Stimulated activated naive CD8-positive, alpha-beta T cell treated with anti-CD3 and anti-CD28 coated beads, Interleukin-15, Interleukin-2, amounts not matched to agents 100 U/mL and 50 U/mL, for 24 hours (primary cell): Measurements from ENCODE around the gene TBC1D22B.
A peak's percentile ranks its signal among the peaks of the same experiment; 100 is the strongest.

Source experiments
- ATAC-seq: fragments of 150-1000 bp; cut with Tn5 transposase; one replicate; pipeline ENCODE4 v1.10.0; 2021
- DNase-seq: peaks from one replicate; pipeline ENCODE4 v3.0.0; 2021

TBC1D22B gene

DNA sequence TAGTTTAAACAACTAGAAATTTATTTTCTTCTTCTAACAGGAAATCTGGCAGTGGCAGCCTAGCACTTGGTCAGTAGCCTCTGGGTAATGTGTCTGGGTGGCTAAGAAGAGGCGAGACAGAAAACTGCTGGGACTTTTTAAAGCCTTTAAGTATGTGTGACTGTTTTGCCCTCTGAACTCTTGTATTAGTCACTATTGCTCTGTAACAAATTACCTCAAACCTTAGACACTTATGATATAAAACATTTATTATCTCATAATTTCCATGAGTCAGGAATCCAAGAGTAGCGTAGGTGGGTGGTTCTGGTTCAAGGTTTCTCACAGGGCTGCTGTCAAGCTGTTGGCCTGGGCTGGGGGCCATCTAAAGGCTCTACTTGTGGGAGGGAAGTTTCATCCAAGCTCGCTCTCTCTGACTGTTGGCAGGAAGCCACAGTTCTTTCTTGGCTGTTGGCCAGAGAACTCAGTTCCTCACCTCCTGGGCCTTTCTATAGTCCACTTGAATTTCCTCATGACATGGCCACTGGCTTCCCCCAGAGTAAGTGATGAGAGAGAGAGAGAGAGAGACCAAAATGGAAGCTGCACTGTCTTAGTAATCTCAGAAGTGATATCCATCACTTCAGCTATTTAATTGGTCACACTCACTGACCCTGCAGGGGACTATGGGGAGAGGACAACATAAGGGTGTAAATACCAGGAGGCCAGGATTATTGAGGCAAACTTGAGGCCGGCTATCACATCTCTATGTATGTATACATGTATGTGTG is 17.4 kb upstream of the TBC1D22B start:
- DNase-seq = peak; percentile 83
- peak; percentile 97 for ATAC-seq

DNA sequence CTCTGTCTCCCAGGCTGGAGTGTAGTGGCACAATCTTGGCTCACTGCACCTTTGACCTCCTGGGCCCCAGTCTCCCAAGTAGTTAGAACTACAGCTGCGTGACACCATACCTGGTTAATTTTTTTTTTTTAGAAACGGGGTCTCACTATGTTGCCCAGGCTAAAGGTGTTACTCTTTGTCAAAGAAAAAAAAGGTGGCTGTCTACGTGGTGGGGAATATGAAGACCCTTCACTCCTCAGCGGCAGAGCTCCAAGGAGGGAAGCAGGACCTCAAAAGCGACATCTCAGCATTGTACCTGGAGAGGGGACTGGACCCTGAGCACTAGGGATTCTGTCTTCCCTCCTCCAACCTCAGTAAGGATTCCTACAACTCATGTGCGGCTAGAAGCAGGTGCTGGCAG is 16.4 kb upstream of the TBC1D22B start:
- ATAC-seq (no peak), DNase-seq (no peak)

DNA sequence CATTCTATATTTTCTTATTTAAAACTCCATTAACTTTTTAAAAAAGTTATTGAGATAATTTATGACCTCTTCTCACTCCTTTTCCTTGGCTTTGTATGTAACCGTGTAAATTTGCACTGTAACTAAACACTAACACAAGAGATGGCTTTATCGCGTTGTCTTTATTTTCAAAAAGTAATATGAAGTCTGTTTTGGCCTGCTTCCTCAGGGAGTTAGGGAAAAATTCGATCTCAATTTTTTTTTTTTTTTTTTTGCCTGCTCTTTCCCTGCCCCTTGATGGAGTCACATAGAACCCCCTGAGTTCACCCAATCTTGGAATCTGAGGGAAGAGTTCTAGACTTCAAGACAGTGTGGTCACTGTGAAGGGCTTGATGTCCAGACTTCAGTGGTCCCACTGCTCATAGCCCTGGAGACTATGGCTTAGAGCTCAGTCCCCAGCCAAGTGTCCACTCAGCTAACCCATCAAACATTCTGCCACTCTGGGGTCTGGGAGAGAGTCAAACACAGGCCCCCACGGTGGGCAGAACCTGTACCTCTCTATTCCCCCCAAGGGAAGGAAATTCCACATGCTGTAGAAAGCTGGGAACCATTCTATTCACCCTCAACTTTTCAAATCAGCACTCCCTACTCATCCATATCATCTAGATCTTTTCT is 15.7 kb upstream of the TBC1D22B start:
- DNase-seq (no peak), ATAC-seq (no peak)

DNA sequence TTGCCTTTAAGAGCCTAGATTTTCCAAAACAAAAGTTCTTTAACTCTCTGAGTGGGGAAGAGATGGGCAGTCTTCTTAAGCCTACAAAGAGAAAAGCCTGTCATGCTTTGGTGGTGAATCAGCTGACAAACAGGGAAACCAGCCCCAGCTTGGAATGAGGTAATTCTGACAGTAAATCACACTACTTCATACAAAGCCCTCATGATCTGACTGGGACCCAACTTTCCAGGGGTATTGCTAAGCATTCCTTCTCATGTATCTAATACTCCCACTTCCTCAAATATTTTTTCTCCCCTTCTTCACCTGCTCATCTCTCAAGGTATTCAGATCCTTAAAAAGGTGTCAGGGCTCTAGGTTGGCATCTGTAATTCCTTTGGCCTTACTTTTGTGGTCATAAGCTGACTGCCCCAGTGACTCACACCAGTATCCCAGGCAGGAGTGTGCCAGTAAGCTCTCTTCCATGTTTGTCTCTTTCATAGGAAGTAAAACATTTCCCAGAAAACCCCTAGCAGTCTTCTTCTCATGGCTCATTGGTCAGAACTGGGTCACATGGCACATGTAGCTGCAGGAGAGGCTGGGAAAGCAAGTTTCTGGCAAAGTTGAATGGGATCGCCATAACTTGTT is 15.0 kb upstream of the TBC1D22B start:
- DNase-seq (no peak), ATAC-seq (no peak)

DNA sequence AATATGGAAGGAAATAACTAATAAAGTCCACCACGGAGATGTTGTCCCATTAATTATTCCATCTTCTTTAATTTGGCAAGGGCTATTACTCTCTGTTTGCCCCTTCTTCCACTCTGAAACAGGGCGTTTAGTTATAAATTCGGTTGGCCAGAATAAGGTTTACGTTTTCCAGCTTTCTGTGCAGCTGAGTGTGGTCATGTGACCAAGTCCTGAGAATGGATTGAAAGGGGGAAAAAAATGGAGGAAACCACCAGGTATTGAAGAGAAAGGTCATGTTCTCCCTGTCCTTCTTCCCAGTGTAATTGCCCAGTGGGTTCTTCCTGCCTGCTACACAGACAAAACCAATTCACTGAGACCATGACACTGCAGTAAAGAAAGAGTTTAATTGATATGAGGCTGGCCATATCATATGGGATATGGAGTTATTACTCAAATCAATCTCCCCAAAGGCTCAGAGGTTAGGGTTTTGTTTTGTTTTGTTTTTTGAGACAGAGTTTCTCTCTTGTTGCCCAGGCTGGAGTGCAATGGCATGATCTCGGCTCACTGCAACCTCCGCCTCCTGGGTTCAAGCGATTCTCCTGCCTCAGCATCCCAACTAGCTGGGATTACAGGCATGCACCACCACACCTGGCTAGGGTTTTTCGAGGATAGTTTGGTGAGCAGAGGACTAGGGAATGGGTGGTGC is 14.3 kb upstream of the TBC1D22B start:
- no peak for DNase-seq
- no peak for ATAC-seq

DNA sequence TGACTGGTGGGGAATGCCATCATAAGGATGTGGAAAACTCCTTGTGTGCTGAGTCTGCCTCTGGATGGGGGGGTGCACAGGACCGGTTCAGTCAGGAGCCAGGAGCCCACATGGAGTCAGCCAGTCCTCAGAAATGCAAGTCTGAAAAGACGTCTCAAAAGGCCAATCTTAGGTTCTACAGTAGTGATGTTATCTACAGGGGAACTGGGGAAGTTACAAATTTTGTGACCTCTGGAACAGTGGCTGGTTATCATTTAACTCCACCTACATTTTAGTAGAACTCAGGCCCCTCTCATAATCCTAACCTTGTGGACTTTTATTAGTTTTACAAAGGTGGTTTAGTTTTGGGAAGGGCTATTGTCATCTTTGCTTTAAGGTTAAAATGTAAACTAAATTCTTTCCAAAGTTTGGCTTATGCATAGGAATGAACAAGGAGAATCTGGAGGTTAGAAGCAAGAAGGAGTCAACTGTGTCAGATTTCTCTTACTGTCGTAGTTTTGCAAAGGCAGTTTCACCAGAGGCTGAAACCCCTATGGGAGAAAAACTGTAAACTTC is 13.7 kb upstream of the TBC1D22B start:
- ATAC-seq (no peak), DNase-seq (no peak)

DNA sequence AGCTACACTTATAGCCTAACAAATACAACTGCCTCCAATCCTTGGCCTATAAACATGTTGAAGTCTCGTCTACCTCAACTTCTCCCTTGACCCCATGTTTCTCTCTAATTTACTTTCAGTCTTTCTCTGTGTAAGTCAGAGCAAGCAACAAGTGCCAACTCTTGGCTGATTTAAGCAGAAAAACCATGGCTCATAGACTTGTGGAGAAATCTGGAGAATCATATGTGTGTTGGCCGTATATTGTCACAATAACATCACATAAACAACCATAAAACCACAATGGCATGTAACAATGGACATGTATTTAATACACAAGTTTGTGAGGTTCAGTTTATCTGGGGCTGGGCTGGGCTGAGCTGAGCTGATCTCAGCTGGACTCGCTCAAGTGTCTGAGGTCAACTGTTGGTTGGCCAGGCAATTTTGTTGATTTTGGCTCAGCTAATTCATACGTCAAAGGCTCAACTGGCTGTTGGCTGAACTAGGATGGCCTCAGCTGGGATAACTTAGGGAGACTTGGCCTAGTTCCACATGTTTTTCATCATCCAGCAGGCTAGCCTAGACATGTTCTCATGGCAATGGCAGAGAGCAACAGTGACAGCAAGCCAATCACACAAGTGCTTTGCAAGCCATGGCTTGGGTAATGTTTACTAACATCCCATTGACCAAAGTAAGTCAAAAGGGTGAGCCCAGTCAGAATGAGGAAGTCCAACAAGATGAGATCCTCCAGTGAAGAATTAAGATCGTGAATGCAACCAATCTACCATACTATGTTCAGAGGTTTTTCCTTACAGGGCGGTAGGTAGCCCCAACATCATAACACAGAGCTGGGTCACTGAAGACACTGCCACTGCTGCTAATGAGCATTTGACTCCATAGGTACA is 12.9 kb upstream of the TBC1D22B start:
- DNase-seq (no peak), ATAC-seq (no peak)

DNA sequence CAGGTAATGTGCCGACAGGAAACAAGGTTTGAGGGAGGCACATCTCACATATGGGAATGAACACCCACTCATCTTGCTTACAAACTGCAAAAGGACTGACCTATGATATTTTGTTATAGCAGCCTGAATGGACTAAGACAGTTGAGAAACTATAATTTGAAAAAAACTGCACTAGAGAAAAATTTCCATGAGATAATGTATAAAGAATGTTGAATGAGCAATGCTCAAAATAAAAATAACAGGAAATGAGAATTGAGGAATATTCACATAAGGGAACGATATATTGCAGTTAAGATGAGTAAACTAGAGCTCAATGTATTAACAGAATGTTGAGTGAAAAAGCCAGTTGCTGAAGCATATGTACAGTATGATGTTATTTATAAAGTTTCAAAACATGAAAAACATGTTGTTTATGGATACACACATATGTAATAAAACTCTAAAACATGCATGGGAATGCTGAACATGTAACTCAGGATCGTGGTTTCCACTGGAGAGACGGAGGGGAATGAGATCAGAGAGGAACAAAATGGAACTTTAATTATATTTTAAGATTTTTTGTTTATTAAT is 6.3 kb upstream of the TBC1D22B start:
- DNase-seq (no peak), ATAC-seq (no peak)

DNA sequence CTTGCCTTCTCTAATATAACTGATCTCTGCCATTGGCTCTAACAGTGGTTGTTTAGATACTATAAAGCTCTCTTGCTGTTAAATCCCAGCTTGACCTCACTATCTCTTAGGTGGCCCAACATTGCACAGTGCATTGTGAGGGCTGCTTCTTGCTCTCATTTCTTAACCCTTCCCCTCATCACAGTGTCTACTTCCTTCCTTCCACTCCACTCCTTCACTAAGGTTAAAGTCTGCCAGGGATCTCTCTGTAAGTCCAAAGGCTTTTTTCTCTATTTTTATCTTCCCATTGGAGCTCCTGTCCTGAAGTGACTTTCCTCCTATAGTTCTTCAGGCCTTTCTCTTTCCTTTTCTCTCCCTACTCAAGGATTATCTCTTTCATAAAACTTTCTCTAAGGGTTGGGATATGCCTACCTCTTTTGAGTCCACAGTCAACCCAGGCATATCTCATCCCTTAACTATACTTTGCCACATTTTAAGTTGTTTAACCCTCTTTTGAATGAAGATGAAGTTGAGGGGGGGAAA is 4.0 kb upstream of the TBC1D22B start:
- no peak for DNase-seq
- no peak for ATAC-seq

DNA sequence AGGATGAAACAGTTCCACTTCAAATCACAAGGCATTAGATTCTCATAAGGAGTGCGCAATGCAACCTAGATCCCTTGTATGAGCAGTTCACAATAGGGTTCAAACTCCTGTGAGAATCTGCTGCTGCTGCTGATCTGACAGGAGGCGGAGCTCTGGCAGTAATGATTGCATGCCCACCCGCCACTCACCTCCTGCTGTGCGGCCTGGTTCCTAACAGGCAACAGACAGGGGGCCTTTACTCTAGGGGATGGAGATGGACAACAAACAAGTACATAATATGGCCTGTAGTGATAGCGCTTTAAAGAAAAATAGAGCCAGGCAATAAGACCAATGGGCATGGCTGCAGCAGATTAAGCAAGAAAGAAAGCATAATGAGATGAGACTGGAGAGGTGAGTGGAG is 2.7 kb upstream of the TBC1D22B start:
- ATAC-seq = no peak
- no peak for DNase-seq

DNA sequence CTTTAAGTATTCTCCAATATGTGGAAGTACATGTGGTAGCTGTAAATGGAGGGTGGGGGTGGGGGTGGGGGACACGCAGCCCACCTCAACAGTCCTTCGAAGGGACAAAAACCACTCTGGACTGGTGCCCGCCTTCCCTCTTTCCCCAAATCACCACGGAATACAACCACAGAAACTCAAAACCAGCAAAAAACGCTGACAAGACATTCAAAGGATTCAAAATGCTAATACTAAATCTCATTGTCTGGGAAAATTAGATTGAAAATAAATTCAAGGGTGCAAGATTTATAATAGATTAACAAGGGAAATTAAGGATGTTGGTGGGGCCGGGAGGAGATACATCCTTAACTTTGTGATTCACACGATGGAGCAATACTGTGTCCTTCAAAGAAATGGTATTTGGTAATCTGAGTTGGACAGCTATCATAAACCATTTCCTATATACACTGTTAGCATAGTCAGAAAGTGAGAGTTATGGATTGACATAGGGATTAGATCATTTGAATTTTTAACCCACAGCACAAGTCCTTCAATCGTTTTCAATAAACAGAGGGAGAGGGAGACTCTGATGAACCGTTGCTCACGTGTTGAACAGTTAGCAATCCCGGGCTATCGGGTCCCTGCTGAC is 766 bp upstream of the TBC1D22B start:
- DNase-seq = no peak
- no peak for ATAC-seq

DNA sequence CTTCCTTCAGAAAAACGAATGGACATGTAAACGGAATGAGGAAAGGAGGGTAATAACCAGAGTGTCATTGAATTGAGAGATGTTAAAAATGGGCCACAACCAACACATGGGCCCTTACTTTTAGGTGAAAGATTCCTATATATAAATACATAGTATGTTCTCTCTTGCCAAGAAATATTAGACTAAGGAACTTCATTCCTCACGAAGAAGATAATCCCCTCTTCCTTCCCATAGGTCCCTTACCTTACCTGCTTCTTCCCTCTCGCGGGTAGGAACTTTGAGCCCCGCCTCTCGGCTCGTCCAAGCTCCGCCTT is 295 bp upstream of the TBC1D22B start:
- ATAC-seq (no peak), DNase-seq (no peak)

DNA sequence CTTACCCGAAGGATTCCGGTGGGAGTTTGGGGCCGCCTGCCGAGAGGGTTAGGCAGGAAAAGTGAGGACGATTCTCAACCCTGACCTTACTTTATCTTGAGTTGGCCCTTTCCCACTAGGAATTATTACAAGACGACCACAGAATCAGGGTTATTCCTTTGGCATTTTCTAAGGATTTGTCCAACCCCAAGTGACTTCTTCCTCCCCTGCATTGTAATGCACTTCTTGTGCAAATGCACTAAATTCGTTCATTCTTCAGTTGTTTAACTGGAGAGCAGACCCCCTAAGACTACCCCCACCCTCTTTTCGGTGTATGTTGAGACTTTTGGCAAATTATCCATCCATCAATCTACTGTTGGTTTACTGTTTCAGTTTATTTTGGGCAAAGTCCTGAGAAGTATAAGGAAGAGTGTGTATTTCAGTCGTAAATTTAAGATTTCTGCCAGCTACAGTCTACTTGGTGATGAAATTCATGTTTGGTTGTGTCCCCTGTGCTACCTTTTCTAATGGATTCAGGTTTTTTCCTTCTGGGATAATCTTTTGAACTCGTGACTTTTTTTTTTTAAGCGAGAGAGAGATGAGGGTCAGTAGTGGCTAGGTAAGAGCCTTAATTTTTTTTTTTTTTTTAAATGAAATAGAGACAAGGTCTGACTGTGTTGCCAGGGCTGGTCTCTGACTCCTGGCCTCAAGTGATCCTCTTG is 983 bp downstream of the TBC1D22B start:
- ATAC-seq = no peak
- no peak for DNase-seq

DNA sequence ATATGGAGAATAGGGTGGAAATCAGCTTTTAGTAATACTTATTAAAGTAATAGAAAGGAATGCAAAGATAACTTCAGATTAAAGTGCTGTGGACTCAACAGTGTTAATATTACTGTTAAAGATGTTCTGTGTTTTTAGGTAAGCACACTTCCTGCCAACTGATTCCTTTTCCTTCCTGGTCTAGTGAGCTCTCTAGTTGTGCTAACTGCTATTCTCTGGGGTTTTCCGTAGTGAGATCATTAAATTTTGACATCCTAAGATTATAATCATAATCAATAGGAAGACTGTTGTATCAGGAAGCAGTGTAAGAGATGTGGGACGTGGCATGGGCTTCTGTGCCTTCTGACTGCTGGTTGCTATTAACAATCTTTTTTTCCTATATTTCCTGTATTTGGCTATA is 1.6 kb downstream of the TBC1D22B start:
- ATAC-seq (no peak), DNase-seq (no peak)

DNA sequence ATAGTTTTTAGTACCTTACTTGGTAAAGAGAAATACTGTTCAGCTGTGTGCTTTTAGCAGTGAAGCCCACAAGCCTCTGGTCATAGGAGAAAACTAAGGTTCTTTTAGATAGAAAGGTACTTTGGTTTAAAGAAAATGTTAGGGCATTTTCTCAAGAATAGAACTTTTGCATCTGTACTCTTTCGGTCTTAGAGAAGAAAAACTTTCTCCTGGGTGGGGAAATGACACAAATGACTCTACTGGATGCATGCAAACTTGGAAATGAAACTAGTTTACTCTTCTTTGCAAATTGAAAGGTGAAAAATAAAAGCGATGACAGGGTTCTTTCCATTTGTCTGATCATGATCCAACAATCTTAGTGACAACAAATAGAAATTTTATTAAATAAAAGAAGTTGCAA is 2.5 kb downstream of the TBC1D22B start:
- no peak for ATAC-seq
- DNase-seq = no peak

DNA sequence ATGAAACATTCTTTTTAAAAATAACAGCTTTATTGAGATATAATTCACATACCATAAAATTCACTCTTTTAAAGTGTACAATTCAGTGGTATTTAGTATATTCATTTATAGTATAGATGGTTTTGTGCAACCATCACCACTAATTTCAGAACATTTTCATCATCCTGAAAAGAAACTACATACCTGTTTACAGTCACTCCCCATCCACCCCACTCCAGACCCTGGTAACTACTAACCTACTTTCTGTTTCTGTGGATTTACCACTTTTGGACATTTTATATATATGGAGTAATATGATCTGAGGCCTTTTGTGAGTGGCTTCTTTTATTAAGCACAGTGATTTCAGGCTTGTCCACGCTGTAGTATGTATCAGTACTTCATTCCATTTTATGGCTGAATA is 2.9 kb downstream of the TBC1D22B start:
- DNase-seq = no peak
- no peak for ATAC-seq

DNA sequence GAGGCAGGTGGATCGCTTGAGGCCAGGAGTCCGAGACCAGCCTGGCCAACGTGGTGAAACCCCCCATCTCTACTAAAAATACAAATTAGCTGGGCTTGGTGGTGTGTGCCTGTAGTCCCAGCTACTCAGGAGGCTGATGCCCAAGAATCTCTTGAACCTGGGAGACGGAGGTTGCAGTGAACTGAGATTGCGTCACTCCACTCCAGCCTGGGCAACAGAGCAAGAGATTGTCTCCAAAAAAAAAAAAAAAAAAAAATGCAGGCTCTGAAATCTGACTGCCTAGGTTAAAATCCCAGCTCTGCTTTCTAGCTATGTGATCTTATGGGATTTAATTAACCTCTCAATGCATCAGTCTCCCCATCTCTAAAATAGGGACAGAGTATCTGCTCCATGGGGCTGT is 3.6 kb downstream of the TBC1D22B start:
- no peak for DNase-seq

DNA sequence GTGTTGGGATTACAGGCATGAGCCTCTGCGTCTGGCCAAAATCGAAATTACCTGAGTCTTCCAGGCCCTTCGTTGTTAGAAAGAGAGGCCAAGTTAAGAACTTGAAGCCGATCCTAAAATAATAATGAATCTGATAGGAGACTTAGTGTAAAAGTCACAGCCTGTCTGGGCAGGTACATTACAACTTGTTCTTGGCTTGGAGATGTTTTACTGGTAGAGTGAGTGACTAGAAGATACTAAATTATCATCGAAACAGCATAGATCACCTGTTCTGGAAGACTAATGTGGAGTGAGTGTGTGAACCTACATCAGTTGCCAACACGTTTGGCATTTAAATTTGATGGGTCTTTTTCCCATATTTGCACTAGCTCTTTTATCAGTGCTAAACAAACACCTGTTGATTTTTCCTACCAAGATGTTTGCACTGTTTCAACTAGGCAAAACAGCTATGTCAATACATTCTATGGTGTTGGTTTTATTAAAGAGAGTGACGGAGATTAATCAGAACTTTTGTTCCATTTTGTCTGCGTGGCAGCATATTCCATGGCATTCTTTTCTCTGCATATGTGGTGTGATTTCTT is 5.0 kb downstream of the TBC1D22B start:
- ATAC-seq = no peak
- no peak for DNase-seq

More for the DNA sequence above, 3.6 kb downstream of the TBC1D22B start:
- no peak for ATAC-seq

DNA sequence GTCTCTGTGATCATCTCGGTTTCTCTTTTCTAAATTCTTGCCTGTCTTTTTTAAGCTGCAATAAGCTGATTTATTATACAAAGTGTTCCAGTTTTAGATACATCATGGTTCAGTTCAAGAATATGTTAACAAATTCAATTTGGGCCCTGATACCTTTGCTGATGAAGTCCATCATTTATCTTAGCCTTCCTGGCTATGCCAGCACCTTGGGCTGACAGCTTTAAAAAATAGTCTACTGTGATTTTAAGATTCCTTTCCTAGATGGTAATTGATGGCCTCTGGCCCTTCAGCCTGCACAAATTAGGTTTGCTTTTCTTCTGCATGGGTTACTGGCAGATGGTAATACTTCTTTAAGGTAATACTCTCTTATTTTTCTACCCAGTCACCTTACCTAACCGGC is 7.4 kb downstream of the TBC1D22B start:
- DNase-seq = no peak
- no peak for ATAC-seq

DNA sequence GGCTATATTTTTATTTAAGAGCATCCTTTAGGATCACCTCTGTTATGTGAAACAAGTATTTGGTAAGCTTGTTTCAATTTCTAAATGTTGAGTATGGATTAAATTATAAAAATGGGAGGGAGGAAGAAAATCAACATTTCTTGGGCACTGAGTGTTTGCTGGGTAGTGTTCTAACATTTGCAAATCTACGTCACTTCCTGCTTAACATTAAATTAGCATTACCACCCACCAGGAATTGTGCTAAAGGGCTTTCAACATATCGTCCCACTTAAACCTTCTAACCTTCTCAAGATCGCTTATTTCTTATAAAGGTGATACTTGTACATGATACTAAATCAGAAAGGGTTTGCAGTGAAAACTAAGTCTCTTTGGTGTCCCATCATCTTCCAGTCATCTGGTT is 8.3 kb downstream of the TBC1D22B start:
- DNase-seq (no peak), ATAC-seq (no peak)
